Vagina (tissue), 2 donors: ENCODE results near the gene C2orf76. TPM values are rescaled to one million over a fixed set of nuclear protein-coding genes. Genes with fewer than 3 reads are reported as not detected.

Experiments
- DNase-seq, 2 donors: peaks; one replicate each; pipeline ENCODE4 v3.0.0-alpha.2; 2017; ENCODE audit errors: extremely low spot score in 2 of 2
- H3K27ac ChIP-seq: fragments of 200-600 bp; sonication (generic); one replicate; pipeline ENCODE4 v1.5.1; 2019
- H3K27me3 ChIP-seq: fragments of 200-600 bp; sonication (generic); one replicate; pipeline ENCODE4 v1.5.1; 2019
- H3K36me3 ChIP-seq, 2 donors: fragments of 200-600 bp; sonication (generic); one replicate each; pipeline ENCODE4 v1.5.1; 2017 to 2019
- H3K4me1 ChIP-seq: fragments of 200-600 bp; sonication (generic); one replicate; pipeline ENCODE4 v1.5.1; 2019
- H3K4me3 ChIP-seq, 2 donors: fragments of 200-600 bp; sonication (generic); 1 replicate in 1 of 2; 2 replicates in 1 of 2; pipeline ENCODE4 v1.5.1; 2016 to 2019
- H3K9me3 ChIP-seq: fragments of 200-600 bp; sonication (generic); one replicate; pipeline ENCODE4 v1.5.1; 2019
- POLR2A ChIP-seq, 2 donors: fragments of 450-650 bp; IDR thresholded peaks; one replicate each; pipeline ENCODE4 v1.6.1; 2017; ENCODE audit warnings: antibody characterized with exemption in 2 of 2, mild to moderate bottlenecking in 2 of 2, moderate library complexity in 2 of 2
- POLR2AphosphoS5 ChIP-seq, 2 donors: sonication (generic); formaldehyde crosslinking; IDR thresholded peaks; one replicate each; pipeline ENCODE4 v1.9.0; 2017; ENCODE audit warnings: antibody characterized with exemption in 2 of 2, mild to moderate bottlenecking in 2 of 2, low read depth in 1 of 2; ENCODE audit not compliant: insufficient read depth in 1 of 2
- intact Hi-C: fragments of 100-400 bp; cut with DNase I; formaldehyde crosslinking; loops from one replicate; pipeline ENCODE4 v1.15.1; 2023
- total RNA-seq: library from RNA; depleted of rRNA; stranded (reverse); fragments of >200 nt; gene quantifications from one replicate; pipeline ENCODE4 v1.2.3, GENCODE V29; 2016
- TF ChIP-seq, protein P1 (sequence below), 3 experiments: fragments of 450-650 bp in 2 of 3; fragments of 200-600 bp in 1 of 3; sonication (generic) in 1 of 3; IDR thresholded peaks; one replicate each; pipeline ENCODE4 v1.5.1; 2017 to 2019; ENCODE audit warnings: antibody characterized with exemption in 3 of 3, mild to moderate bottlenecking in 2 of 3, moderate library complexity in 2 of 3

Gene C2orf76
- total RNA-seq, 1 donor from 2014 or later = 3.7 TPM

DNA sequence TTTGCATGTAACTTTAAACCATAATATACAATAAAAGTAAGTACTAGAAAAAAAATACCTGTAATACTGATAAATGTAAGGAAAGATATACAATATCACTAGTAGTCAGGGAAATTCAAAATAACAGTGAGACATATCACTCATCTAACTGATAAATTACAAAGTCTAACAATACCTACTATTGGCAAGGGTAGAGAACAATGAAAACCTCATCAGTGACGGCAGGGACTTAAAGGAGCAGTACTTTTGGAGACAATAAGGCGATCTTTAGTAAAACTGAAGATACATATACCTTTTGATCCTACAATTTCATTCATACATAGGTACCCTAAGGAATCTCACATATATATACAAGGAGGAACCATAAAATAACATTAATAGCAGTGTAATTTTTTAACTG, 24.9 kb downstream of the C2orf76 start:
- H3K4me1 ChIP-seq = no peaks in the 10 kb centered on the region
- H3K4me3 ChIP-seq = no peak overlapping the region
- TF ChIP-seq POLR2AphosphoS5 (IDR thresholded peaks at IDR 0.05; ENCODE audit: insufficient read depth in 1 of 2, low read depth in 1 of 2) (no peak), POLR2A (IDR thresholded peaks at IDR 0.05) (no peak)
- TF ChIP-seq, protein P1, sequence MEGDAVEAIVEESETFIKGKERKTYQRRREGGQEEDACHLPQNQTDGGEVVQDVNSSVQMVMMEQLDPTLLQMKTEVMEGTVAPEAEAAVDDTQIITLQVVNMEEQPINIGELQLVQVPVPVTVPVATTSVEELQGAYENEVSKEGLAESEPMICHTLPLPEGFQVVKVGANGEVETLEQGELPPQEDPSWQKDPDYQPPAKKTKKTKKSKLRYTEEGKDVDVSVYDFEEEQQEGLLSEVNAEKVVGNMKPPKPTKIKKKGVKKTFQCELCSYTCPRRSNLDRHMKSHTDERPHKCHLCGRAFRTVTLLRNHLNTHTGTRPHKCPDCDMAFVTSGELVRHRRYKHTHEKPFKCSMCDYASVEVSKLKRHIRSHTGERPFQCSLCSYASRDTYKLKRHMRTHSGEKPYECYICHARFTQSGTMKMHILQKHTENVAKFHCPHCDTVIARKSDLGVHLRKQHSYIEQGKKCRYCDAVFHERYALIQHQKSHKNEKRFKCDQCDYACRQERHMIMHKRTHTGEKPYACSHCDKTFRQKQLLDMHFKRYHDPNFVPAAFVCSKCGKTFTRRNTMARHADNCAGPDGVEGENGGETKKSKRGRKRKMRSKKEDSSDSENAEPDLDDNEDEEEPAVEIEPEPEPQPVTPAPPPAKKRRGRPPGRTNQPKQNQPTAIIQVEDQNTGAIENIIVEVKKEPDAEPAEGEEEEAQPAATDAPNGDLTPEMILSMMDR (IDR thresholded peaks at IDR 0.05) = no peak
- no peaks in the 10 kb centered on the region for H3K9me3 ChIP-seq
- H3K27ac ChIP-seq = no peak overlapping the region
- no peaks in the 10 kb centered on the region for H3K27me3 ChIP-seq
- no peaks in the 10 kb centered on the region for H3K36me3 ChIP-seq
- intact Hi-C loops = no loop called here
- no peak for DNase-seq

DNA sequence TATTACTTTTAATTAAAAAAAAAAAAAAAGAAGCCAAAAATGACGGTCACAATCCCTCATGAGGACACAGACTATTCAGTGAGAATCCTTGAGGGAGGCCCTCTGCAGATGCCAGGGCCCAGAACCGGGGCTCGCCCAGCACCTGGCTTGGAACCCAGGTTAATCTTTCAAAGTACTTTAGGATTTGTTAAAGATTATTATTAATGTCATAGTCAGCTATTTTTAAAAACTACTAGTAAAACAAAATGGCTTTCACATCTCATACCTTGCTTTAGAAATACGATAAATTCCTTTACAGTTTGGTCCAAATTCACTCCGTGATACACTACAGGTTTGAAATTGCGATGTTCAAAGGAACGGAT, 27.1 kb downstream of the C2orf76 start:
- Histone ChIP-seq H3K4me1 (no peaks in the 10 kb centered on the region), H3K4me3 (no peak overlapping the region), H3K36me3 (peaks cover 0 to 6% of the 10 kb centered on the region in 2 donors), H3K9me3 (no peaks in the 10 kb centered on the region), H3K27me3 (no peaks in the 10 kb centered on the region), H3K27ac (no peak overlapping the region)
- intact Hi-C loops = no loop called here
- no peak for DNase-seq
- TF ChIP-seq POLR2AphosphoS5 (IDR thresholded peaks at IDR 0.05; ENCODE audit: insufficient read depth in 1 of 2, low read depth in 1 of 2) = no peak
- no peak for TF ChIP-seq POLR2A (IDR thresholded peaks at IDR 0.05)

DNA sequence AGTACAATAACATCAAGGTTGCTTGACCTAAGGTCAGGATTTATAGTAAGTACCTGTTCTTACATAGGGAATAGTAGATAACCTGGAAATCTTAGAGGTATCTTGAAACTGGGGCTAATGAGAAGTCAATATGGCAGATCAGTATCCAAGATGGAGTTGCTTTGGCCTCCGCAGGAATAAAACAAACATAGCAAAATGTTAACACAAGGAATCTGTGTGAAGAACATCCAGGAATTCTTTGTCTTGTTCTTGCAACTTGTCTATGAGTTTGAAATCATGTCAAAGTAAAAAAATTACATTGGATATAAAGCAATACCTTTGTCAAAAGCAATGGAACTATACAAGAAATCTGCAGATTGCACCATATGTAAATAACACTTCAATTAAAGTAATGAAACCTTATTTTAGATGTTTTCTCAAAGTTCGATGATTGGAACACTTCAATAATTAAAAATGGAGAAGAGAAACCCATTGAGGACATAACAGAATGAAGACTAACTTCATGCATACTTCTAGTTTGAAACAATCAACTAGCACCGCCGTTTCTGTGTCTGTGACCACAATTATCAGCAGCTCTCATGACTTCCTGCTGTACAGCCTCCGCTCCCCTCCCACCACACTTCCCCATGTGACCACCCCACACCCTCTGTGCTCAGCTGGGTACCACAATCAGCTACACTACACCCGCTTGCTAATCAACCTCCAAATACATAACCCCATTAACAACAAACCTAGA, 27.6 kb downstream of the C2orf76 start:
- DNase-seq = no peak
- Histone ChIP-seq H3K27me3 (no peaks in the 10 kb centered on the region), H3K9me3 (no peaks in the 10 kb centered on the region), H3K36me3 (peaks cover 0 to 6% of the 10 kb centered on the region in 2 donors), H3K4me3 (no peak overlapping the region), H3K27ac (no peak overlapping the region), H3K4me1 (no peaks in the 10 kb centered on the region)
- intact Hi-C loops = no loop called here
- TF ChIP-seq, protein P1 (IDR thresholded peaks at IDR 0.05) = no peak
- no peak for TF ChIP-seq POLR2AphosphoS5 (IDR thresholded peaks at IDR 0.05; ENCODE audit: insufficient read depth in 1 of 2, low read depth in 1 of 2)
- TF ChIP-seq POLR2A (IDR thresholded peaks at IDR 0.05) = no peak

DNA sequence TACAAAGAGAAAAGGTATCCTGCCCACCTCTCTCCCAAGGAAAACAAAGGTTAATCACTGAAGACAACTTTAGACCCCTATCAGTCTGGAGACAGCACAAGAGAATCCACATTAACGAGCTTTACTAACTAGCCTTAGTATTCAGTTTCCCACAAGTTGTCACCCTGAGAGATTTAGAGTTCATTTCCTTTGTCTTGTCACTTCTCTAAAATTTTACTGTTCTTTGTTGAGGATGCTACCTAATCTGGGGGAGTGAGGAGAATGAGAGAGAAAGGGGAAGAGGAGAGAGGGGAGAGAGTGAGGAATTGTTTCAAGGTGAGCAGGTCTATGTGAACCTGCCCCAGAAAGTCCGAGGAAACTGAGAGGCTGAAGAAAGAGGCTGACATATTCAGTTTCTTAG, 28.4 kb downstream of the C2orf76 start:
- TF ChIP-seq, protein P1 (IDR thresholded peaks at IDR 0.05) = no peak
- TF ChIP-seq POLR2AphosphoS5 (IDR thresholded peaks at IDR 0.05; ENCODE audit: insufficient read depth in 1 of 2, low read depth in 1 of 2) (no peak), POLR2A (IDR thresholded peaks at IDR 0.05) (no peak)
- peaks cover 0 to 6% of the 10 kb centered on the region in 2 donors for H3K36me3 ChIP-seq
- no peaks in the 10 kb centered on the region for H3K9me3 ChIP-seq
- H3K4me1 ChIP-seq = no peaks in the 10 kb centered on the region
- H3K4me3 ChIP-seq = no peak overlapping the region
- H3K27ac ChIP-seq = no peak overlapping the region
- no peak for DNase-seq
- no peaks in the 10 kb centered on the region for H3K27me3 ChIP-seq
- intact Hi-C loops = no loop called here

DNA sequence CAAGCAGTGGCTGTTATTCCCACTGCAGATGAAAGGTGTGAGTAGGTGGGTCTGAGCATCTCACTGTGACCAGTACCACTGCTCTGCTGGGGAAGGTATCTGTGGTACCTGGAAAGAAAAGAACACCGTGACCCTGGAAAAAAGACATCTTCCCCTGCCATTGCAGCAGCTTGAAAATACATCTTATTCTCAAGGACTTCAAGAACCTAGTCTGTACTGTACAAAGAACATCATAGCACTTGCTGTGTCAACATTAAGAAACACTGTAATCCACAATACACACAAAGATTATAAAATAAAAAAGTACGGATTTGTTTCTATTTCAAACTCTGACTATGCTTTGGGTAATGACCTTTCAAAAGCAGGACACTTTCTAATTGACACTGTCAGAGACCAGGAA, 28.9 kb downstream of the C2orf76 start:
- intact Hi-C loops = no loop called here
- Histone ChIP-seq H3K36me3 (peaks cover 0 to 6% of the 10 kb centered on the region in 2 donors), H3K27ac (no peak overlapping the region), H3K9me3 (no peaks in the 10 kb centered on the region), H3K27me3 (no peaks in the 10 kb centered on the region), H3K4me1 (no peaks in the 10 kb centered on the region), H3K4me3 (no peak overlapping the region)
- DNase-seq = no peak
- no peak for TF ChIP-seq POLR2A (IDR thresholded peaks at IDR 0.05)

DNA sequence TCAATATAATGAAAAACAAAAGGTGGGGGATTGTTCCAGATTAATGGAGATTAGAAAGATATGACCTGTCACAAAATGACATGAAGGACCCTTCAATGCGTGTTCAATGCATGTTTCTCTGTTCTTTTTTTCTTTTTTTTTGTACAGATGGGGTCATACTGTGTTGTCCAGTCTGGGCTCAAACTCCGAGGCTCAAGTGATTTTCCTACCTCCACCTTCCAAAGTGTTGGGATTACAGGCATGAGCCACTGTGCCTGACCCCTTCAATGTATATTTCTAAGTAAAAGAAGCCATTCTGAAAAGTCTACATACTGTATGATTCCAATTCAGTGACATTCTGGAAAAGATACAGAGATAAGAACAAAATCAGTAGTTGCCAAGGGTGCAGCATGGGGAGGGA, 32.8 kb downstream of the C2orf76 start:
- no peaks in the 10 kb centered on the region for H3K4me1 ChIP-seq
- intact Hi-C loops = no loop called here
- no peak overlapping the region for H3K27ac ChIP-seq
- no peaks in the 10 kb centered on the region for H3K9me3 ChIP-seq
- peaks cover 0 to 6% of the 10 kb centered on the region in 2 donors for H3K36me3 ChIP-seq
- H3K4me3 ChIP-seq = no peak overlapping the region
- no peaks in the 10 kb centered on the region for H3K27me3 ChIP-seq
- no peak for DNase-seq
- no peak for TF ChIP-seq POLR2A (IDR thresholded peaks at IDR 0.05)
- no peak for TF ChIP-seq POLR2AphosphoS5 (IDR thresholded peaks at IDR 0.05; ENCODE audit: insufficient read depth in 1 of 2, low read depth in 1 of 2)
- TF ChIP-seq, protein P1 (IDR thresholded peaks at IDR 0.05) = no peak
